Measurements from ENCODE around the gene LRRC10.

The LRRC10 gene

DNA sequence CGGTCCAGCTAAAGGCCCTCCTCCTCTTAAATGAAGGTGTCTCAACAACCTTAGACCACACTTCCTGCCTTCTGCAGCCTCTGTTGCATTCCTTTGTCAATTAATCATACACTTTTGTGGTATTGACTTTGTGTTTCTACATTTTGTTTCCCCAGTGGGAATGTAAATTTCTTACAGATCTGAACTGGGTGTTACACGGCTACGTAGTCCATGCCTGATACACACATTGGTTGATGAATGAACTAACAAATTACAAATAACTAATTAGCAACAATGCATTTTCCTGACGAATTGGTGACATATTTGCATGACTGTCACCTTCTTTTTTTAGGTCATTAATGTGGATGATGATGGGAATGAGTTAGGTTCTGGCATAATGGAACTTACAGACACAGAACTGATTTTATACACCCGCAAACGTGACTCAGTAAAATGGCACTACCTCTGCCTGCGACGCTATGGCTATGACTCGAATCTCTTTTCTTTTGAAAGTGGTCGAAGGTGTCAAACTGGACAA, 40.6 kb downstream of the LRRC10 start:
- DNase-seq (ENCODE audit: low read depth in 2 of 2) = no peak

DNA sequence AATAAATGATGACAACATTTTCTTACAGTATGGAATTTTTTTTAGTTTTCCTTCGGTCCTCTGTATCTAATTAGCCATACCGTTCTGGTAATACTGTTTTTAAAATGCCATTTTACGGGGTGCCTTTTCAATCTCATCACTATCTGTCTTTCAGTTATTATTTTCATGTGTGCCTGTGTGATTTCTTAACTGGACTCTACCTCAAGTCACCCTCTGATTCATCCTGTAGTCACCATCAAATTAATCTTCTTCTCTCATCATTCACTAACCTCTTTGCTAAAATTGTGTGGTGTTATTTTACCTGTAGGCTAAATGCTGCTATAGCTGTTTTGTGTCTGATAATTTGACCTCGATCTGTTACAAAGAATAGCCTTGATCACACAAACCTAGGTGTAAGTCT, 41.5 kb downstream of the LRRC10 start:
- DNase-seq (ENCODE audit: low read depth in 2 of 2) = no peak

GRCh38 chr12:69566603-69567002, 44.1 kb downstream of the LRRC10 start:
- no peak for DNase-seq (ENCODE audit: low read depth in 2 of 2)

DNA sequence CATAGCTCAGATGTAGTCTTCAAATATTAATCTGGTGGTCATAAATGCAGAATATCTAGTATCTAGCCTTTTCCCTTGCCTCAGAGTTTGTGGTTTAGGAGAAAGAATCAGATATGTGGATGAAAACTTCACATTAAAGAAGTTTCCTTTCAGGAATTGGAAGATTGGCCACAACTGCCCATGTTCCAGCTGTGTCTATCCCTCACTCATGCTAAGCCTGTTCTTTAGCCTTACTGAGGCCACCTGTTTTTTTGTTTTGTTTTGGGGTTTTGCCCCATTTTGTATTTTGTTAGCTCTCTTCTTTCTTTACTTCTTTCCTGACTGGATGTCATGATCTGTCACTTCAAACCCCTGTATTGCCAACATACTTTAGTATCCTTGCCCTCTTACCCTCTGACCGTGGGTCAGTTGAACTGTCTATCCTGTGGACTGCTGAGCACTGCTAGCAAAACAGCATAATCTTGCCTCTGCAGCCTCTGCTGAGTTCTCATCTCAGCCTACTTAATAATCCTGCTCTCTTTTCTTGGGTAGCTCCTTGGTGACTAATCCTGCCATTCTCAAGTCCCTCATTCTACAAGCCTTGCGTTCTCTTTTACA, 47.4 kb downstream of the LRRC10 start:
- DNase-seq (ENCODE audit: low read depth in 2 of 2) = no peak
